Activated naive CD8-positive, alpha-beta T cell treated with anti-CD3 and anti-CD28 coated beads for 36 hours (primary cell): ENCODE measurements around the gene AFMID. TPM values are rescaled to one million over a fixed set of nuclear protein-coding genes. Genes with fewer than 3 reads are reported as not detected.
"Not testable (repeated sequence)": the region's sequence is repeated elsewhere in the genome, so short reads cannot be mapped to it uniquely, and the experiment has no call there.

ENCODE experiments used
- DNase-seq: peaks from one replicate; pipeline ENCODE4 v3.0.0; 2021
- H3K27ac Mint-ChIP-seq: one replicate; pipeline ENCODE4 v1.8.0; 2022; ENCODE audit warnings: mild to moderate bottlenecking, moderate library complexity, mixed read lengths
- H3K27me3 Mint-ChIP-seq: one replicate; pipeline ENCODE4 v1.8.0; 2022; ENCODE audit warnings: mild to moderate bottlenecking, mixed read lengths
- H3K36me3 Mint-ChIP-seq: one replicate; pipeline ENCODE4 v1.8.0; 2021; ENCODE audit warnings: mild to moderate bottlenecking, mixed read lengths
- H3K4me1 Mint-ChIP-seq: one replicate; pipeline ENCODE4 v1.8.0; 2021; ENCODE audit warnings: mixed read lengths
- H3K4me3 Mint-ChIP-seq: one replicate; pipeline ENCODE4 v1.8.0; 2022; ENCODE audit warnings: mild to moderate bottlenecking, moderate library complexity, mixed read lengths
- H3K9me3 Mint-ChIP-seq: one replicate; pipeline ENCODE4 v1.8.0; 2022; ENCODE audit warnings: mixed read lengths
- total RNA-seq, 2 experiments: library from RNA; stranded (reverse); gene quantifications; one replicate each; pipeline ENCODE4 v1.2.3, GENCODE V29; 2021

The AFMID gene, protein sequence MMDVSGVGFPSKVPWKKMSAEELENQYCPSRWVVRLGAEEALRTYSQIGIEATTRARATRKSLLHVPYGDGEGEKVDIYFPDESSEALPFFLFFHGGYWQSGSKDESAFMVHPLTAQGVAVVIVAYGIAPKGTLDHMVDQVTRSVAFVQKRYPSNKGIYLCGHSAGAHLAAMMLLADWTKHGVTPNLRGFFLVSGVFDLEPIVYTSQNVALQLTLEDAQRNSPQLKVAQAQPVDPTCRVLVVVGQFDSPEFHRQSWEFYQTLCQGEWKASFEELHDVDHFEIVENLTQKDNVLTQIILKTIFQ
- total RNA-seq, result 10 to 100 TPM; 32.7 to 36.2 TPM

DNA sequence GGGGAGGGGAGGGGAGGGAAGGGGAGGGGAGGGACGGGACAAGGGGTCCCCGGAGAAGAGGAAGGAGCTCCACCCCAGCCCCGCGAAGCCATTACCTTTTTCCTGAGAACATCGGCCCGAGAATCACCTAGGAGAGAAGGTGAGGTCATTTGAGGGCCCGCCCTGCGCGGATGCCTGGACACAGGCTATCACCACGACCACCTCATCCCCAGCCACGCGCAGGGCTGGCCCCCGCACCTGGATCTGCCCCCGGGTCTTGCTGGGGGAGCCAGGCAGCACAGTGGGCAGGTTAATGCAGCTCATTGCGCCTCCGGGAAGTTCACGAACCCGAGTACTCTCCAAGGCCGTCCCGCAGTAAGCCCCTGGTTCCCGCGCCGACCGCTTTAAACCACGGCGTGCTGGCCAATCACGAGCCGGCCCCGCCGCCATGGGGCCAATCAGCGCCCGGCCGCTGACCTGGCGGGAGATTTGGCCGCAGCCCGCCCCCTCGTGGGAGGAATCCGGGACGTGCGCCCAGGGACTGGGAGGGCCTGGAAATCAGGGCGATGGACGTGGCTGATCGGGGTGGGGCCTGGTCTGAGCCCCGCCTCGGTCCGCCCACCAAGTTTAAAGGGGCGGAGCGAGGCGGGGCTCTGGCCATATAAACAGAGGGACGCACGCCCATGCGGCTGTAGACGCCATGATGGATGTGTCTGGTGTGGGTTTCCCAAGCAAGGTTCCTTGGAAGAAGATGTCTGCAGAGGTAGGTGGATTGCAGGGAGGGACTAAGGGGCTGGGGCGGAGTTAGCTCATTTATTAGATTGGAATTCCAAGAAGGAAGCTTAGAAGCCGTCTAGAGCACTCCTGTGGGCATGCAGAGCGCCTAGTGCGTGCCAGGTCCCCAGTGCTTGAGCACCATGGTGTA lies at the start of gene AFMID, which contains the start of gene TK1:
Gene AFMID (plus strand): TSS at position 671 of the 904 bp plus-strand sequence. CDS start 9 bp downstream, at position 680.
Gene TK1 (minus strand): TSS at position 361 of the 904 bp plus-strand sequence. CDS start 58 bp downstream, at position 303.
- Mint-ChIP-seq H3K27ac (peak within 1 kb of the TSS; percentile 81), H3K27me3 (no peaks in the 10 kb centered on the region), H3K36me3 (peaks cover 39% of the 10 kb centered on the region), H3K4me3 (peak within 1 kb of the TSS; percentile 88), H3K9me3 (no peaks in the 10 kb centered on the region), H3K4me1 (peaks cover 13% of the 10 kb centered on the region)
- peak; percentile 98 for DNase-seq

DNA sequence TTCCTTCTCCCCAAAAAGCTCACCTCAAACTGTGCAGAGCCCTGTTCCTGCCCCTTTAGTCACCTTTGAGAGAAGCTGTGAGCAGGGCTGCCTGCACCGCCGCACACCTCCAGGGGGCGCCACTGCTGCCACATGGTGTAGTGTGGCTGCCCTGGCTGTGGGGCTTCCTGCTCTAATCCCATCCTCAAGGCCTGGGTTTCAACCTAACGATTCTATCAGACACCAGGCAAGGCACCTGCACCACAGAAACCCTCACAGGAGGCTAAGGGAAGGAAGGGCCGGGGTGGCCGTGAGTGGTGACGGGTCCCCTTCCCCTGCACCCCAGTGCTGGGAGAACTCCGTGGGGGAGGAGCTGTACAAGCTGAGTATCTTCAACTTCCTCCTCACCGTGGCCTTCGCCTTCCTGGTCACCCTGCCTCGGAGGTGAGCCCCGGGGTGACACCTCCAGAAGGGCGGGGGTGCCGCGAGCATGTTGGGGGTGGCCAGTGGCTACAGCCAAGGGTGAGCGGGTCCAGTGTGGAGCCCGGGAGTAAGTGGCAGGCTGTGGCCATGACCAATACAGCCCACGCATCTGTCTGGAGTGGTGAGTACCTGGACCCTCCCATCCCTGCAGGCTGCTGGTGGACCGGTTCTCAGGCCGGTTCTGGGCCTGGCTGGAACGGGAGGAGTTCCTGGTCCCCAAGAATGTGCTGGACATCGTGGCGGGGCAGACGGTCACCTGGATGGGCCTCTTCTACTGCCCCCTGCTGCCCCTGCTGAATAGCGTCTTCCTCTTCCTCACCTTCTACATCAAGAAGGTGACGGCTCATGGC lies 49.6 kb upstream of the AFMID start:
- no peaks in the 10 kb centered on the region for H3K9me3 Mint-ChIP-seq
- H3K4me1 Mint-ChIP-seq, result peaks cover 68% of the 10 kb centered on the region
- no peaks in the 10 kb centered on the region for H3K27me3 Mint-ChIP-seq
- DNase-seq, result peak; percentile 53
- no peak overlapping the region for H3K4me3 Mint-ChIP-seq
- peaks cover 62% of the 10 kb centered on the region for H3K36me3 Mint-ChIP-seq
- peak overlapping the region; percentile 50 for H3K27ac Mint-ChIP-seq

DNA sequence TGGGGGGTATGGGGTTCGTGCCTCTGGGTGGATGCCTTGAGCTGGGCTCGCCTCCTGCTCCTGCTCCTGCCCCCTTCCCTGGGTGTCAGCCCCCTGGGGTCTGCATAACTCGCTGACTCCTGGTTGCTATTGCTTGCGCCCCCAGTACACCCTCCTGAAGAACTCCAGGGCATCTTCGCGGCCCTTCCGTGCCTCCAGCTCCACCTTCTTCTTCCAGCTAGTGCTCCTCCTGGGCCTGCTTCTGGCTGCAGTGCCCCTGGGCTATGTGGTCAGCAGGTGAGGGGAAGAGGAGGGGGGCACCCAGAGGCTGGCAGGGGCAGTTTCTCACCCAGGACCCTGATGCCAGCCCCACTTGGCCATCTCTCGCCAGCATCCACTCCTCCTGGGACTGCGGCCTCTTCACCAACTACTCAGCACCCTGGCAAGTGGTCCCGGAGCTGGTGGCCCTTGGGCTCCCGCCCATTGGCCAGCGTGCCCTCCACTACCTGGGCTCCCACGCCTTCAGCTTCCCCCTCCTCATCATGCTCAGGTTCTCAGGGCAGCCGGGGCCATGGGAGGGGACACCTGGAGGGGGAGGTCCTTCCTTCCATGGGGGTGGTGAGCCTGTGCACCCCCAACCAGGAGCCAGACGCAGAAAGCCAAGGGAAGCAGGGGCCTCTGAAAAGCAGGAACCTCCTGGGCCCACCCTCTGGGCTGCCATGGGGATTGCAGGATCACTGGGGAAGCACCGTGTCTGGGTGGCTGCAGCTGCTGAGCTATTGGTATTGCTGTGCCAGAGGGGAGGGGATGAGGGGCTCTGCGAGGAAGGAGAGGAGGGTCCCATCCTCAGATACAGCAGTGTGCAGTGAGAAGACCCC lies 48.7 kb upstream of the AFMID start:
- Mint-ChIP-seq H3K27ac (peak overlapping the region; percentile 11), H3K36me3 (peaks cover 56% of the 10 kb centered on the region), H3K9me3 (no peaks in the 10 kb centered on the region), H3K4me1 (peaks cover 70% of the 10 kb centered on the region), H3K4me3 (no peak overlapping the region), H3K27me3 (no peaks in the 10 kb centered on the region)
- no peak for DNase-seq

DNA sequence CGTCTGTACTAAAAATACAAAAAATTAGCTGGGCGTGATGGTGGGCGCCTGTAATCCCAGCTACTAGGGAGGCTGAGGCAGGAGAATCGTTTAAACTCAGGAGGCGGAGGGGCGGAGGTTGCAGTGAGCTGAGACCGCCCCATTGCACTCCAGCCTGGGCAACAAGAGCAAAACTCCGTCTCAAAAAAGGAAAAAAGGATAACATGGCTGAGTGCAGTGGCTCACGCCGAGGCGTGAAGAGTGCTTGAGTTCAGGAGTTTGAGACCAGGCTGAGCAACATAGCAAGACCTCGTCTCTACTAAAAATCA lies 47.3 kb upstream of the AFMID start:
- H3K27ac Mint-ChIP-seq, result peak overlapping the region; percentile 71
- DNase-seq, H3K9me3 Mint-ChIP-seq, H3K27me3 Mint-ChIP-seq, H3K4me3 Mint-ChIP-seq: not testable (repeated sequence)
- peaks cover 73% of the 10 kb centered on the region for H3K4me1 Mint-ChIP-seq
- H3K36me3 Mint-ChIP-seq, result peaks cover 44% of the 10 kb centered on the region

DNA sequence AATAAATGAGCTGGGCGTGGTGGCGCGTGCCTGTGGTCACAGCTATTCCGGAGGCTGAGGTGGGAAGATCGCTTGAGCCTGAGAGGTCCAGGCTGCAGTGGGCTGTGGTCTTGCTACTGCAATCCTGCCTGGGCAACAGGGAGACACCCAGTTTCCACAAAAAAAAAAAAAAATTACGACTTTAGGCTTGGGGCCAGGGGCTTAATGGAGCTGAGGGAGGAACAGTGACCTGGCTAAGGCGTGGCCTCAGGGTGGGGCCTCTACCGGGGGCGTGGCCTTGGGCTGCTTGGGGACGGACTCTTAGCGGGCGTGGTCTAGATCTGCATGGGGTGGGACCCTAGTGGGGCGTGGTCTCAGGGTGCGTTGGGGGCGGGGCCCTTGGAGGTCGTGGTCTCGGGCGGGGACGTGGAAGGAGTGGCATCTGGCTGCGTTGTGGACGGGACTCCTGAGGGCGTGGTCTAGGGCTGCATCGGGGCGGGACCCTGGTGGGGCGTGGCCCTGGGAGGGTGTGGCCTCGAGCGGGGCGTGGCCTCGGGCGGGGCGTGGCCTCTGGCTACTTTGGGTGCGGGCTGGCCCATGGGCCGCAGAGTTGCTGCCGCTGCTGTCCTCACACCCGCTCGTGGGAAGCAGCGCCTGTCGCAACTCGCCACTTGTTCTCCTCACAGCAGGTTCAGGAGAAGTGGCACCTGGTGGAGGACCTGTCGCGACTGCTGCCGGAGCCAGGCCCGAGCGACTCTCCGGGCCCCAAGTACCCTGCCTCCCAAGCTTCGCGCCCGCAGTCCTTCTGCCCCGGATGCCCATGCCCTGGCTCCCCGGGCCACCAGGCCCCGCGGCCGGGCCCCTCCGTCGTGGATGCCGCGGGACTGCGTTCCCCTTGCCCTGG lies 46.8 kb upstream of the AFMID start:
- Mint-ChIP-seq H3K27ac (peak overlapping the region; percentile 71), H3K9me3 (no peaks in the 10 kb centered on the region), H3K36me3 (peaks cover 40% of the 10 kb centered on the region), H3K4me1 (peaks cover 71% of the 10 kb centered on the region), H3K27me3 (no peaks in the 10 kb centered on the region), H3K4me3 (no peak overlapping the region)
- DNase-seq, result peak; percentile 97

DNA sequence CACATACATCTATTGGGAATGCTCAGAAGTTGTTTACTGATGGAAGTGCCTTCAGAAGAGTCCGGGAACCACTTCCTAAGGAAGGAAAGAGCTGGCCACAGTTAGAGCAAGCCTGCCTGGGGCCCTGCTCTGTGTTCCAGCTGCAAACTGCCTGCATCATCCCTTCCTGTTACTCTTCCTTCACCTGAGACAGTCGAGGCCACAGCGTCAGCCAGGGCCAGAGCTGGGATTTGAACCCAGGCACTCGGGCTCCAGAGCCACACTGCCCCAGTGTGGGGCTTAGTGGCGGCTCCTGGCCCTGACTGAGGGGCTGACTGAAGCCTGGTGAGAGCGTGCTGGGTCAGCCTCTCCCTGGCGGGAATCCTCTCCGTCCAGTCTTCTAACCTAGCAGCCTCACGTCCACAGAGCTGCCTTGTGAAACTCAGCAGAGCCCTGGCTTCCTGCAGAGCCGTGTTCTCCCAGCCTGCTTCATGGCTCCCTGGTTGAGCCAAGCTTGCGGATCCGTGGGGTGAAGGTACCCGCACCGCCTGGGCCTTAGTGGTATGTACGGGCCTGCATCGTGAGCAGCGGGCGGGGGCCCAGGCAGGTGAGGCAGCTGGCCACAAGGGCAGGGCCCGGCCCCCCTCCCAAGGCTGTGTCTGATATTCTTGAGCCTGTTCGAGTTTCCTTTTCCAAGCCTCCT lies 45.6 kb upstream of the AFMID start:
- no peak for DNase-seq
- Mint-ChIP-seq H3K36me3 (peaks cover 31% of the 10 kb centered on the region), H3K27me3 (no peaks in the 10 kb centered on the region), H3K4me1 (peaks cover 60% of the 10 kb centered on the region), H3K4me3 (no peak overlapping the region), H3K9me3 (no peaks in the 10 kb centered on the region), H3K27ac (no peak overlapping the region)

DNA sequence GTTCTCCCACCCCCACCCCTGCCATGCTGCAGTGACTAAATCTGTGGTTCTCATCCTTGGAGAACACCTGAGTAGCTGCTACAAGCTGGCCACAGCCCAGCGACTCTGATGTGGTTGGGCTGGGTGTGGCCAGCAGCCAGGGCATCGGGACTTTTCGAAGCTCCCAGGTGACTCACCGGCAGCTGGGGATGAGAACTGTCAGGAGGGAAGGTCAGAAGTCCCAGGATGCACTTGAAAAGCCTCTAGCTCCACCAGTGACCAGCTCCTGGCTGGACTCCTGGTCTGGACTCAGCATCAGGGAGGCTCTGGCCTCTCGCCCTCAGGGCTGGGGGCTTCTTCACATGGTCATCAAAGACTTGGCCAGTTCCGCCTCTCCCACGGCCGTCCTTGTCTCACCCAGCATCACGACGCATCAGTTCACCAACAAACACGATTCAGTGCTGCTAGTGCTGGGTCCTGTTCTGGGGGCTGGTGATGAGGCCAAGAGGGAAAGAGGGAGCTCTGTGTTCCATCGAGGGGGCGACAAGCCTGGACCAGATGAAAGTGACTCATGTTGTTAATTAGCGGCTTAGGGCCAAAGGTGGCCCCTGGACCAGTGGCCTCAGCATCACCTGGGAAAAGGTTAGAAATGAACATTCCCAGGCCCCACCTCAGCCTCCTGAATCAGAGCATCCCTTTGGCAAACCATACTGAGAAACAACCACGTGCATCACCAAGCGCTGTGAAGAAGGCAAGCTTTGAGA lies 44.9 kb upstream of the AFMID start:
- Mint-ChIP-seq H3K4me1 (peaks cover 55% of the 10 kb centered on the region), H3K27ac (no peak overlapping the region), H3K9me3 (no peaks in the 10 kb centered on the region), H3K27me3 (no peaks in the 10 kb centered on the region), H3K36me3 (peaks cover 24% of the 10 kb centered on the region), H3K4me3 (no peak overlapping the region)
- DNase-seq, result no peak

DNA sequence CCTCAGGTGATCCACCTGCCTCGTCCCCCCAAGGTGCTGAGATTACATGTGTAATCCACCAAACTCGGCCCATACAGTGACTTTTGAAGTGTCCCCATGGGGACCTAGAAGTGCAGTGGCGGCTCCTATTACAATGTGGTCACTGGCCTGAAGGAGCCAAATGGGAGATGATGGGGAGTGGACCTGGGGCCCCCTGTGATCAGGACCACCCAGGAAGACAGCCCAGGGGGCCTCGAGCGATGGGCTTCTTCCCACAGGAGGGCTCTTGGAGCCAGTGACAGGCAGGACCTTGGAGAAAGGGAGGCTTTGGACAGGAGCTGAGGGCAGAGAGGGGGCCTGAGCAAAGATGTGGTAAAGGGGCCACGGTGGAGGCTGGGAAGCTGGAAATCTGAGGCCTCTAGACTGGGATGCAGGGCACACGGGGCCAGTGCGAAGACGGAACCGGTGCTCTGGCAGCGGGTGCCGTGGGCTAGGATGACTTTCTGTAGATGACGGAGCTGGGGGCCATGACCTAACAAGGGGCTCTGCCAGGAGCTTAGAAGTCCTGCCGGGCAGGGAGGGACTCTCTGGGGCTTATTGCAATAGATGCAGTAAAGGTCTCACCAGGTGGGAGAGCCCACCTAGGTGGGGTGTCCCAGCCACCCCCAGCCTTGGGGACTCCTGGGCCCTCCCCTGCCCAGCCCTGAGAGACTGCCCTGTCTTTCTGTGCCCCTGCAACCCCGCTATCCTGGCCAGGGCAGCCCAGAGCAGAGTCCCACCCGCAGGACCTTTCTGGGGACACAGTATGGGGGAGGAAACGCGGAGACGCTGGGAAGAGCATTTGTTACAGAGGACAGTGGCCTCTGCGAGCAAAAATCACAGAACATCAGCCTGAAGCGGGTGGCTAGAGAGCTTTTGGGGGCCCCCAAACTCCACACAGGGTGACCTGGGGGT lies 43.7 kb upstream of the AFMID start:
- no peaks in the 10 kb centered on the region for H3K27me3 Mint-ChIP-seq
- peaks cover 53% of the 10 kb centered on the region for H3K4me1 Mint-ChIP-seq
- no peak overlapping the region for H3K4me3 Mint-ChIP-seq
- H3K27ac Mint-ChIP-seq, result peak overlapping the region; percentile 47
- H3K9me3 Mint-ChIP-seq, result no peaks in the 10 kb centered on the region
- H3K36me3 Mint-ChIP-seq, result peaks cover 19% of the 10 kb centered on the region
- no peak for DNase-seq

DNA sequence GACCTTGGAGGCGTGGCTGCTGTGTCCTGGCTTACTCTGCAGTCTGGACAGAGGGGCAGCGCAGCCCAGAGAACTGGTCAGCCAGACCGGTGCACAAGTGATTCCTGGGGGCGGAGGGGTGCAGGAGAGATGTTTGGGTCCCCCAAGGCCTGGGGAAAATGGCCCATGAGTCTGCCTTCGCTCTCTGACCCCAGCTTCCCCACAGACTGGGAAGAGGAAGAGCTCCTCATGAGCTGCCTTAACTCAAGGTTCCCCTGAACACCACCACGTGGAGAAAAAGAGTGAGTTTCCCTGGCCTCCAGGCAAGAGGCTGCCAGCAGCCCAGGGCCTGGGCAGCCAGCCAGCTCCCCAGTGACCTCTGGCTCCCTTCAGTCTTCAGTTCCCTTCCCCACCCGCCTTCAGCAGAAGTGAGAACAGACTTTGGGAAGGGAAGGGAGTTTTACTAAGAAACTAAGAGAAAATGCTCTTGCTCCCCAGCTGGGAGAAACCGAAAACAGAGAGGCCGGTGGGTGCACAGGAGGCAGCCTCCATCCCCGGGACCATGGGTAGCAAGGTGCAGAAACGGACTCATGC lies 42.9 kb upstream of the AFMID start:
- peaks cover 17% of the 10 kb centered on the region for H3K36me3 Mint-ChIP-seq
- no peak overlapping the region for H3K4me3 Mint-ChIP-seq
- no peaks in the 10 kb centered on the region for H3K9me3 Mint-ChIP-seq
- peak overlapping the region; percentile 45 for H3K27ac Mint-ChIP-seq
- H3K4me1 Mint-ChIP-seq, result peaks cover 48% of the 10 kb centered on the region
- no peak for DNase-seq
- no peaks in the 10 kb centered on the region for H3K27me3 Mint-ChIP-seq

DNA sequence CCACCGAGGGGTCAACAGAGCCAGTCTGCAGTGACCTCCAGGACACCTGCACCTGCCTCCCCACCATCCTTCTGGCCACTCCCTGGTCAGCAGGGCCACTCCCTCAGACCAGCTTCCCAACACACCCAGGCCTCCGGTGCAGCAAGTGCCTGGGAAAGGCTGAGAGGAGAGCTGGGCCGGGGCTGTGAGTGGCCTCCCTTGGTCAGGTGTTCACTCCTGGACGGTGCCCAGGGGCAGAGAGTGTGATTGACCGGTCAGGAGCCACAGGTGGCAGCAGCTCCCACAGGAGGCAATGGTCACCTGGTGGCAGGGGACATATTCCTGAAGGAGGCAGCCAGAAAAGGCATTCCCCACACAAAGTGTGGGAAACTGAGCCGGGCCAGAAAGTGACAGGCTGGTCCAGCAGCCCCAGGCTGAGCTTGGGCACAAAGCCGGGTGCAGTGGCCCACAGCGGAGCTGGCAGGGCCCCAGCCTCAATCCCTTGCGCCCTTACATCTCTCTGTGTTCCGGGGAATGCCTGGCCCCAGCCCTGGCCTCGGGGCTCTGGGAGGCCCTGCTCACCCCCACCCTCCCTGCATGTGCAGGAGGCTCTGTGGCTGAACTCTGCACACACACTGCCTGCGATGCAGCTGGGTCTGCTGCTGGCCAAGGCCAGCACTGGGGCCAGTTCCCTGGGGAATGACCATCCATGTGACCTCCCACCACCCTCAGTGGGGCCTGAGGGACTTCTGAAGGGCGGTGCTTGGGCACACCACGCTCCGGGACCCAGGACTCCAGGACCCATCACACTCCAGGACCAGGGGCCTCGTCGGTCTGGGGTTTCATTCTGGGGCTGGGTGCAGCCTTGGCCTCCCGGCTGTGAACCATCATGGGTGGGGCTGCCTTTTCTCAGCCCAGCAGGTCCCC lies 42.2 kb upstream of the AFMID start:
- peak overlapping the region; percentile 45 for H3K27ac Mint-ChIP-seq
- H3K27me3 Mint-ChIP-seq, result no peaks in the 10 kb centered on the region
- H3K9me3 Mint-ChIP-seq, result no peaks in the 10 kb centered on the region
- DNase-seq, result no peak
- no peak overlapping the region for H3K4me3 Mint-ChIP-seq
- H3K4me1 Mint-ChIP-seq, result peaks cover 43% of the 10 kb centered on the region
- H3K36me3 Mint-ChIP-seq, result peaks cover 13% of the 10 kb centered on the region

DNA sequence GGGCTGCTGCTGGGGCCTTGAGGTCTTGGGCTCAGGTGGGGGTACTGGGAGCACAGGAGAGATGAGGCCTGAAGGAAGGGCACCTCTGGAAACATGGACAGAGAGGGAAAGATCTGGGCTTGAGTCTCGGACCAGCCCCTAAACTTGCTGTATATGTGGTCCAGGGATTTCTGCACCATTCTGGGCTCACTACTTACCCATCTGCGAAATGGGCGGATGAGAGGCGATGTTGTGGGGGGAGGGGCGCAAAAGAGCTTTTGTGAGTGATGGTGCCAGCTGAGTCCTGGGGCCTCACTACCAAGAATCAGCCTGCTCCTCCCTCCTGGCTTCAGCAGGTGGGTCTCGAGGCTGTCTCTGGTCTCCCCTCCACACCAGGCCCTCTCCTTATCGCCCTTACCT lies 40.7 kb upstream of the AFMID start:
- DNase-seq, result no peak
- Mint-ChIP-seq H3K27me3 (no peaks in the 10 kb centered on the region), H3K36me3 (peaks cover 6% of the 10 kb centered on the region), H3K27ac (no peak overlapping the region), H3K4me1 (peaks cover 35% of the 10 kb centered on the region), H3K9me3 (no peaks in the 10 kb centered on the region), H3K4me3 (no peak overlapping the region)
